Measurements from ENCODE around the gene CUL7.
A peak's percentile ranks its signal among the peaks of the same experiment; 100 is the strongest.

Gene CUL7

GRCh38 chr6:43060034-43060754 is 6.5 kb upstream of the CUL7 start:
- Histone ChIP-seq H3K4me2 (ENCODE audit: low read length) (peak overlapping the region; percentile 100), H3K36me3 (ENCODE audit: insufficient read depth, low read length) (peaks cover 16% of the 10 kb centered on the region), H4K20me1 (ENCODE audit: insufficient read depth, low read length) (no peaks in the 10 kb centered on the region), H3K9me3 (ENCODE audit: low read length) (no peaks in the 10 kb centered on the region), H3K4me1 (ENCODE audit: insufficient read depth, low read length, severe bottlenecking) (peaks cover 20% of the 10 kb centered on the region), H3K79me2 (ENCODE audit: insufficient read depth, low read length) (peaks cover 12% of the 10 kb centered on the region), H3K4me3 (ENCODE audit: low read depth, low read length, poor library complexity, severe bottlenecking) (peak overlapping the region; percentile 96), H3K27me3 (ENCODE audit: insufficient read depth, low read length) (no peaks in the 10 kb centered on the region), H3K9ac (ENCODE audit: low read length) (peak overlapping the region; percentile 97), H3K27ac (ENCODE audit: low read depth, low read length, poor library complexity, severe bottlenecking) (peak overlapping the region; percentile 63), H2AFZ (ENCODE audit: low read length) (no peak overlapping the region), H3K9me2 (ENCODE audit: low read depth, low read length) (no peaks in the 10 kb centered on the region), H3F3A (ENCODE audit: insufficient read depth, low read length) (no peaks in the 10 kb centered on the region)
- TF ChIP-seq CTCF (IDR thresholded peaks at IDR 0.05; ENCODE audit: low read length) = no peak
- TF ChIP-seq EZH2 (IDR thresholded peaks at IDR 0.05; ENCODE audit: borderline replicate concordance, low read length) = no peak

- Histone ChIP-seq H3K27me3 (ENCODE audit: insufficient read depth, low read length) (no peaks in the 10 kb centered on the region), H3K4me2 (ENCODE audit: low read length) (peak within 1 kb of the TSS; percentile 100), H3K4me3 (ENCODE audit: low read depth, low read length, poor library complexity, severe bottlenecking) (peak within 1 kb of the TSS; percentile 96), H3K27ac (ENCODE audit: low read depth, low read length, poor library complexity, severe bottlenecking) (peak within 1 kb of the TSS; percentile 63), H3K36me3 (ENCODE audit: insufficient read depth, low read length) (peaks cover 16% of the 10 kb centered on the region), H4K20me1 (ENCODE audit: insufficient read depth, low read length) (no peaks in the 10 kb centered on the region), H2AFZ (ENCODE audit: low read length) (no peak within 1 kb of the TSS), H3F3A (ENCODE audit: insufficient read depth, low read length) (no peaks in the 10 kb centered on the region), H3K9me3 (ENCODE audit: low read length) (no peaks in the 10 kb centered on the region), H3K4me1 (ENCODE audit: insufficient read depth, low read length, severe bottlenecking) (peaks cover 23% of the 10 kb centered on the region), H3K79me2 (ENCODE audit: insufficient read depth, low read length) (peaks cover 12% of the 10 kb centered on the region), H3K9ac (ENCODE audit: low read length) (peak within 1 kb of the TSS; percentile 97), H3K9me2 (ENCODE audit: low read depth, low read length) (no peaks in the 10 kb centered on the region)
- TF ChIP-seq CTCF (IDR thresholded peaks at IDR 0.05; ENCODE audit: low read length) (no peak), EZH2 (IDR thresholded peaks at IDR 0.05; ENCODE audit: borderline replicate concordance, low read length) (no peak)
These were observed 5.8 kb upstream of the CUL7 start, which contains the start of the genes KLC4 and MRPL2 for GRCh38 chr6:43059168-43060033. TSS of gene KLC4 (plus strand) at chr6:43059631. CDS start at chr6:43061336, 1,705 bp downstream. TSS of gene MRPL2 (minus strand) at chr6:43059434. CDS start at chr6:43059381, 53 bp downstream.

- TF ChIP-seq CTCF (IDR thresholded peaks at IDR 0.05; ENCODE audit: low read length) (no peak), EZH2 (IDR thresholded peaks at IDR 0.05; ENCODE audit: borderline replicate concordance, low read length) (no peak)
- Histone ChIP-seq H3F3A (ENCODE audit: insufficient read depth, low read length) (no peaks in the 10 kb centered on the region), H3K9me3 (ENCODE audit: low read length) (no peaks in the 10 kb centered on the region), H3K9ac (ENCODE audit: low read length) (peak overlapping the region; percentile 97), H3K79me2 (ENCODE audit: insufficient read depth, low read length) (peaks cover 12% of the 10 kb centered on the region), H3K4me3 (ENCODE audit: low read depth, low read length, poor library complexity, severe bottlenecking) (peak overlapping the region; percentile 96), H2AFZ (ENCODE audit: low read length) (no peak overlapping the region), H3K27ac (ENCODE audit: low read depth, low read length, poor library complexity, severe bottlenecking) (peak overlapping the region; percentile 4), H3K27me3 (ENCODE audit: insufficient read depth, low read length) (no peaks in the 10 kb centered on the region), H3K4me1 (ENCODE audit: insufficient read depth, low read length, severe bottlenecking) (peaks cover 30% of the 10 kb centered on the region), H3K9me2 (ENCODE audit: low read depth, low read length) (no peaks in the 10 kb centered on the region), H4K20me1 (ENCODE audit: insufficient read depth, low read length) (no peaks in the 10 kb centered on the region), H3K36me3 (ENCODE audit: insufficient read depth, low read length) (peaks cover 16% of the 10 kb centered on the region), H3K4me2 (ENCODE audit: low read length) (peak overlapping the region; percentile 97)
These were observed 4.9 kb upstream of the CUL7 start for GRCh38 chr6:43058531-43058930.

Data from OCI-LY1 (cell line).